B cell (primary cell): ENCODE results near the gene CEP295NL. TPM values are rescaled to one million over a fixed set of nuclear protein-coding genes. Genes with fewer than 3 reads are reported as not detected.

Experiments used
- ATAC-seq: fragments of 200-7000 bp; cut with Tn5 transposase; one replicate; pipeline ENCODE4 v1.10.0; 2021; ENCODE audit warnings: low read depth, mild to moderate bottlenecking, moderate number of reproducible peaks, moderate library complexity
- CTCF ChIA-PET: fragments of 350-600 bp; sonication (Branson Sonifier 250); formaldehyde crosslinking; loops from one replicate; lab custom pipeline; 2021; ENCODE audit warnings: antibody characterized with exemption, inconsistent platforms; lab: Charles Lee
- POLR2A ChIA-PET: fragments of 350-600 bp; sonication (Branson Sonifier 250); formaldehyde crosslinking; loops from one replicate; lab custom pipeline; 2021; ENCODE audit warnings: antibody characterized with exemption; lab: Charles Lee
- DNase-seq: peaks from one replicate; pipeline ENCODE4 v3.0.0; 2013
- H2AFZ ChIP-seq: 2 replicates; pipeline ENCODE4 v1.6.1; 2012; ENCODE audit warnings: mild to moderate bottlenecking, low read depth, low read length; ENCODE audit not compliant: insufficient read depth, poor library complexity, severe bottlenecking
- H3K27ac ChIP-seq, 2 donors: 1 replicate in 1 of 2; 2 replicates in 1 of 2; pipeline ENCODE4 v1.5.1; 2012 to 2013; ENCODE audit warnings: low read length in 2 of 2, mild to moderate bottlenecking in 2 of 2, moderate library complexity in 1 of 2
- H3K27me3 ChIP-seq, 4 experiments: fragments of 200-600 bp in 1 of 4; sonication (generic) in 1 of 4; replicated peaks in 1 of 4; 1 replicate in 2 of 4; 2 replicates in 2 of 4; pipeline versions ENCODE4 v1.6.1 to v1.7.0; 2013 to 2016; ENCODE audit warnings: low read length in 3 of 4, mild to moderate bottlenecking in 2 of 4, mixed read lengths in 1 of 4, moderate library complexity in 1 of 4; ENCODE audit not compliant: insufficient read depth in 4 of 4, control insufficient read depth in 3 of 4; ENCODE audit errors: control extremely low read depth in 1 of 4
- H3K36me3 ChIP-seq, 2 experiments: replicated peaks in 1 of 2; 1 replicate in 1 of 2; 2 replicates in 1 of 2; pipeline versions ENCODE4 v1.6.1 to v1.7.1; 2013; ENCODE audit warnings: low read length in 1 of 2; ENCODE audit not compliant: insufficient read depth in 2 of 2, control insufficient read depth in 1 of 2; ENCODE audit errors: control extremely low read depth in 1 of 2, extremely low read depth in 1 of 2
- H3K4me1 ChIP-seq, 2 donors: fragments of 200-600 bp in 1 of 2; sonication (generic) in 1 of 2; 1 replicate in 1 of 2; 2 replicates in 1 of 2; pipeline versions ENCODE4 v1.5.1 to v1.6.1; 2013 to 2017; ENCODE audit warnings: low read length in 2 of 2; ENCODE audit not compliant: control insufficient read depth in 2 of 2, insufficient read depth in 2 of 2
- H3K4me2 ChIP-seq: replicated peaks from 2 replicates; pipeline ENCODE3; 2012; ENCODE audit warnings: mild to moderate bottlenecking, low read depth, low read length; ENCODE audit not compliant: poor library complexity, severe bottlenecking
- H3K4me3 ChIP-seq, 5 experiments: fragments of 200-600 bp in 1 of 5; sonication (generic) in 1 of 5; 1 replicate in 3 of 5; 2 replicates in 2 of 5; pipeline versions ENCODE4 v1.5.1 to v1.7.0; 2011 to 2016; ENCODE audit warnings: low read length in 4 of 5, mild to moderate bottlenecking in 4 of 5, low read depth in 2 of 5, control low read depth in 1 of 5, moderate library complexity in 1 of 5; ENCODE audit not compliant: insufficient read depth in 1 of 5; ENCODE audit errors: control extremely low read depth in 1 of 5, extremely low read depth in 1 of 5
- H3K79me2 ChIP-seq: fragments of 200-600 bp; sonication (generic); one replicate; pipeline ENCODE4 v1.6.0; 2016; ENCODE audit warnings: low read length; ENCODE audit not compliant: control insufficient read depth, insufficient read depth
- H3K9ac ChIP-seq: fragments of 200-600 bp; sonication (generic); 2 replicates; pipeline ENCODE4 v1.6.1; 2017; ENCODE audit warnings: mild to moderate bottlenecking, low read length, moderate library complexity
- H3K9me3 ChIP-seq, 3 donors: one replicate each; pipeline versions ENCODE4 v1.6.1 to v1.7.1; 2013; ENCODE audit warnings: low read length in 2 of 3; ENCODE audit not compliant: control insufficient read depth in 2 of 3, insufficient read depth in 1 of 3; ENCODE audit errors: control extremely low read depth in 1 of 3
- H4K20me1 ChIP-seq: 2 replicates; pipeline ENCODE4 v1.6.0; 2012; ENCODE audit warnings: mild to moderate bottlenecking, low read length; ENCODE audit not compliant: insufficient read depth, control insufficient read depth, poor library complexity, severe bottlenecking
- H3K27ac Mint-ChIP-seq: one replicate; pipeline ENCODE4 v1.8.0; 2021; ENCODE audit warnings: mixed read lengths
- H3K27me3 Mint-ChIP-seq: one replicate; pipeline ENCODE4 v1.8.0; 2021; ENCODE audit warnings: mixed read lengths
- H3K4me1 Mint-ChIP-seq: one replicate; pipeline ENCODE4 v1.8.0; 2021; ENCODE audit warnings: mixed read lengths
- H3K4me3 Mint-ChIP-seq: one replicate; pipeline ENCODE4 v1.8.0; 2021; ENCODE audit warnings: mixed read lengths
- H3K9me3 Mint-ChIP-seq: one replicate; pipeline ENCODE4 v1.8.0; 2022; ENCODE audit warnings: mixed read lengths; ENCODE audit not compliant: insufficient read depth
- CTCF ChIP-seq: fragments of 200-600 bp; IDR thresholded peaks from one replicate; pipeline ENCODE4 v1.8.0; 2022; ENCODE audit warnings: antibody characterized with exemption, mild to moderate bottlenecking
- EZH2 ChIP-seq: IDR thresholded peaks from 2 replicates; pipeline ENCODE4 v1.6.1; 2012; ENCODE audit warnings: borderline replicate concordance, low read depth, mild to moderate bottlenecking, moderate library complexity, low read length; ENCODE audit not compliant: insufficient read depth, poor library complexity, severe bottlenecking
- WGBS: methylation state at CpG from one replicate; pipeline ENCODE4 v1.1.5; 2013; ENCODE audit warnings: missing lambda C conversion rate; ENCODE audit not compliant: insufficient coverage; 5-methylcytosine and 5-hydroxymethylcytosine counted together
- intact Hi-C: fragments of 100-400 bp; cut with micrococcal nuclease; formaldehyde crosslinking; loops from one replicate; pipeline ENCODE4 v1.10.0; 2022
- polyA plus RNA-seq: library from polyadenylated mRNA; depleted of rRNA; stranded (reverse); fragments of >200 nt; gene quantifications from 2 replicates; pipeline ENCODE4 v1.2.3, GENCODE V29; 2012
- total RNA-seq, 2 donors: library from RNA; stranded (reverse); fragments of 120-200 nt in 1 of 2; gene quantifications; 1 replicate in 1 of 2; 2 replicates in 1 of 2; pipeline versions ENCODE4 v1.2.3 to v1.2.4, GENCODE V29; 2013 to 2022

Gene CEP295NL
- total and polyA plus RNA-seq, 2 donors (not counting 1 experiment from before 2014, with no cell fraction given), result 0.09 to 1.3 TPM

DNA sequence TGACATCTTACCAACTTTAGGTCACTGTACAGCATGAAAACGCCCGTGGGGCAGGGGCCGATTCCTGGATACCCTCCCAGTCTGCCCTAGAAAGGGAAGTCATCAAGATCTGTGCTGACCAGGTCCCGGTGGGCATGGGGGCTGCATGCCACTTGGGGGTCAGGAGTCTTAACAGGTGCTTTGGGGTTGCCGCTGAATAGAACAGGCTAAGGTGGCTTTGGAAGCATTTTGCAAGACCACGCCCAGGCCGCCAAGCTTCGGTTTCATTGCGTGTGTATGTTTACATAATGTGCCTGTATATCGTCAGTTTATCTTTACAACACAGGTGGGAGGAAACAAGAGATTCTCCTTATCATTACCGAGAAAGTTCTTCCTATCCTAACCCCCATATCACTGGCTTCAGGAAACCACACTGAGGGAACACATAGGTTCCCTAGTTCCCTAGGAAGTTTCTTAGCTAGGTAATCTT is 49.0 kb downstream of the CEP295NL start:
- Mint-ChIP-seq H3K4me1 (no peaks in the 10 kb centered on the region), H3K4me3 (no peak overlapping the region), H3K27me3 (no peaks in the 10 kb centered on the region), H3K9me3 (no peaks in the 10 kb centered on the region), H3K27ac (no peak overlapping the region)
- no peaks in the 10 kb centered on the region for H4K20me1 ChIP-seq
- H3K36me3 ChIP-seq, result peaks cover 0 to 3% of the 10 kb centered on the region in 2 experiments
- intact Hi-C loops, result no loop called here
- H3K4me3 ChIP-seq, result no peak overlapping the region
- H2AFZ ChIP-seq, result no peak overlapping the region
- ChIA-PET POLR2A (no interaction called here), CTCF (interaction anchor here (1.0 to 1.9 kb wide), 3 partner anchors 10 to 12 kb away, joined by 4 to 8 read pairs (median 5); no protein-coding TSS in a partner anchor)
- H3K27ac ChIP-seq, result no peak overlapping the region
- TF ChIP-seq CTCF (no peak), EZH2 (no peak)
- H3K27me3 ChIP-seq, result no peaks in the 10 kb centered on the region
- ATAC-seq (no peak), DNase-seq (no peak)
- H3K4me2 ChIP-seq, result no peak overlapping the region
- no peaks in the 10 kb centered on the region for H3K79me2 ChIP-seq
- H3K9ac ChIP-seq, result no peak overlapping the region
- WGBS, result 87% methylated on average over 3 of the region's 11 CpGs
- H3K9me3 ChIP-seq, result no peaks in the 10 kb centered on the region
- H3K4me1 ChIP-seq, result no peaks in the 10 kb centered on the region

- H3K4me3 ChIP-seq, result no peak overlapping the region
- peaks cover 0 to 3% of the 10 kb centered on the region in 2 experiments for H3K36me3 ChIP-seq
- no peaks in the 10 kb centered on the region for H3K4me1 Mint-ChIP-seq
- H3K27ac ChIP-seq, result no peak overlapping the region
- no peaks in the 10 kb centered on the region for H3K9me3 ChIP-seq
- intact Hi-C loops, result no loop called here
- TF ChIP-seq CTCF (no peak), EZH2 (no peak)
- 94% methylated on average over 16 of the region's 16 CpGs for WGBS
- no peaks in the 10 kb centered on the region for H3K9me3 Mint-ChIP-seq
- ATAC-seq (no peak), DNase-seq (no peak)
- no peak overlapping the region for H3K4me3 Mint-ChIP-seq
- no peaks in the 10 kb centered on the region for H3K79me2 ChIP-seq
- H4K20me1 ChIP-seq, result no peaks in the 10 kb centered on the region
- no peaks in the 10 kb centered on the region for H3K27me3 ChIP-seq
- ChIA-PET POLR2A (no interaction called here), CTCF (interaction anchor here (0.7 to 1.9 kb wide), 4 partner anchors 9 to 492 kb away, joined by 3 to 8 read pairs (median 4); no protein-coding TSS in a partner anchor)
- no peak overlapping the region for H3K4me2 ChIP-seq
- H3K27me3 Mint-ChIP-seq, result no peaks in the 10 kb centered on the region
- H3K27ac Mint-ChIP-seq, result no peak overlapping the region
- no peak overlapping the region for H2AFZ ChIP-seq
- no peak overlapping the region for H3K9ac ChIP-seq
- no peaks in the 10 kb centered on the region for H3K4me1 ChIP-seq
Measured at GRCh38 chr17:78852709-78853121, 50.3 kb downstream of the CEP295NL start.
